Measurements from ENCODE around the gene NPC1L1. TPM values are rescaled to one million over a fixed set of nuclear protein-coding genes. Genes with fewer than 3 reads are reported as not detected.

Gene NPC1L1
- total and polyA plus RNA-seq, 2 donors (not counting 1 experiment from before 2014, with no cell fraction given) = 0.07 TPM; not detected in 1

Small RNA genes within 50 kb of the gene (small RNA-seq; reads per million reads assigned to genes)
- gene RNU6-1097P (ENCODE audit: insufficient read length, low read depth, low replicate concordance) = not detected

Other genes with a start within 250 kb of the NPC1L1 start
- gene CAMK2B, start 215.7 kb downstream of the NPC1L1 start, total RNA-seq = 0.41 TPM in 1 of 2 replicates, not detected in the other
- 0.06 and 0.42 TPM in 2 replicates for gene CAMK2B, start 215.7 kb downstream of the NPC1L1 start, polyA plus RNA-seq
- gene NUDCD3, start 50.7 kb downstream of the NPC1L1 start, total RNA-seq = 101 and 120 TPM in 2 replicates
- 16.6 and 29.8 TPM in 2 replicates for gene NUDCD3, start 50.7 kb downstream of the NPC1L1 start, polyA plus RNA-seq
- gene DDX56, start 32.6 kb upstream of the NPC1L1 start, total RNA-seq = 102 and 104 TPM in 2 replicates
- 88.0 and 88.2 TPM in 2 replicates for gene DDX56, start 32.6 kb upstream of the NPC1L1 start, polyA plus RNA-seq
- 84.0 and 84.1 TPM in 2 replicates for gene TMED4, start 40.9 kb upstream of the NPC1L1 start, total RNA-seq
- 102 and 107 TPM in 2 replicates for gene TMED4, start 40.9 kb upstream of the NPC1L1 start, polyA plus RNA-seq
- gene OGDH, start 65.3 kb upstream of the NPC1L1 start, total RNA-seq = 71.5 and 80.2 TPM in 2 replicates
- 29.9 and 42.6 TPM in 2 replicates for gene OGDH, start 65.3 kb upstream of the NPC1L1 start, polyA plus RNA-seq
- 442 and 446 TPM in 2 replicates for gene ZMIZ2, start 207.5 kb upstream of the NPC1L1 start, total RNA-seq
- gene ZMIZ2, start 207.5 kb upstream of the NPC1L1 start, polyA plus RNA-seq = 237 and 254 TPM in 2 replicates

All from B cell (primary cell).